HT-29 (cell line): Measurements from ENCODE around the gene TRPM3. TPM values are rescaled to one million over a fixed set of nuclear protein-coding genes. Genes with fewer than 3 reads are reported as not detected.
"Not testable (repeated sequence)": the region's sequence is repeated elsewhere in the genome, so short reads cannot be mapped to it uniquely, and the experiment has no call there.

Source experiments
- DNase-seq: peaks from one replicate; pipeline ENCODE4 v3.0.0-alpha.2; 2015; ENCODE audit warnings: low spot score
- total RNA-seq: library from RNA; depleted of rRNA; stranded (reverse); fragments of >200 nt; shearing (Covaris generic); gene quantifications from 2 replicates; pipeline ENCODE4 v1.2.3, GENCODE V29; 2014

Gene TRPM3
- total RNA-seq, 1 experiment from 2014 or later = not detected

DNA sequence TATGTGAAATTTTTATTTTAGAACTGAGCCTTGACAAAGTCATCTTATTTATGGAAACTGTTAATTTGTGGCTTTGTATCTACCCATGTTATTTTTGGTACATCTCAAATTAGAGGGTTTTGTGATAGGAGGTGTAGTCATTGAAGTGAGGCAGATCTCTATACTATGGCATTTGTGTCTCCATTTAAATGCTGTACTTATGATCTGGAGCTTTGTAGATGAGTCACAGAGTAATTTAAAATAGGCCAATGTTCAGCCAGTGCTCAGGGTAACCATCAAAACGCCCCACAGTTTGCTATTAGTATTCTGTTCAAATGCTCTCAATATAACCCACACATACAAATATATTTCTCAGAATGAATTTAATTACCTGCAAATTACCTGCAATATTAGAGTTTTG is 355.5 kb downstream of the TRPM3 start:
- DNase-seq = no peak

GRCh38 chr9:70761139-70761670 is 360.2 kb downstream of the TRPM3 start:
- DNase-seq = no peak

DNA sequence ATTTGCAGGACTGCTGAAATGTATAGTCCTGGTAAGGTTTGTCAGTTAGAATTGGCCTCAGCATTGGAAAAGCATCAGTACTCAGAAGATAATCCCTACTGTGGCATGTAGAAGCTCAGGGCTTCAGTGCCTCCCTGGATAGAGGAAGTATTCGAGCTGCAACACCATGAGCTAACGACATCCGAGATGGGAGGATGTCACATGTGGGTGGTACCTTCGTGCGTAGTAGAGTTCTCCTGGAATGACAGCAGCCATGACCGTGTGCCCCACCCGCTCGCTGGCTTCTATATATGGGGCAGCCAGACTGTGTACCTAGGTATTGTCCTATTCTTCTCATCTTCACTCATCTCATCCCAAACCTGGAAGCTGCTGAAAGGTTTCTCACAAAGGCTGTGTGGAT is 361.2 kb downstream of the TRPM3 start:
- DNase-seq = no peak

DNA sequence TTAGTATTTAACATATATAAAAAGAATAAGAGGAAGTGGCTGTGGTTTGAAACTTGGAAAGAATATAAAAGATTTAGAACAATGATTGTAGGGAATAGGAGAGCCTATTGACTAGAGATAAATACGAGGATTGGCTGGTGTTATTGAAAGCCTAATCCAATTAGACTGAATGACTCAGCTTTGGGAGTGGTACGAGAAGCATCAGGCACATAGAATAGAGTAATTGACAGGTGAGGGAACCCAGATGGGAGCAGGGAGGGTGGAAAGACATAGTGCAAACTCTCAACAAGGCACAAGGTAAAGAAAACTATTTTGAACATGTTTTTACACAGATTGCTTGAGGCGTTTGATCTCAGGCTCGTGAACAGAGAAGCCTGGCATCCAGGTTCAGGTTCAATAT is 368.1 kb downstream of the TRPM3 start:
- no peak for DNase-seq

GRCh38 chr9:70749066-70749465 is 372.4 kb downstream of the TRPM3 start:
- DNase-seq = no peak

DNA sequence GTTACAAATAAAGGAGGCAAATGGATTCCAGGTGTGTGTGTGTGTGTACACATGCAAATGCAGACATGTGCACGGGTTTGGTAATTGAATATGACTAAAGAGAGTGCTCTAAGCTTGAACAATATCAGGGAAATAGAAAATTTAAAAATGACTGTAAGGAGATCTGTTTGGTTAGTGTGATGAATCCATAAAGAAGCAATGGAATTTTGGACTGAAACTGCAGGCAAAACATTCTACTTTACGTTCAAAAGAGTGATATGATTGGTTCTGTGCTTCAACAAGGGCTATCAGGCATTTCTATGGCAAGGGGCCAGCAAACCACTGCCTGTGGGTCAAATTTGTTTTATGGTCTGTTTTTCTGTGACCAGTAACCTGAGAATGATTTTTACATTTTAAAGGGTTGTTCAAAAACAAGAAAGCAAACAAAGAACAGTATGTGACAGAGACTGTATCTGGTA is 374.1 kb downstream of the TRPM3 start:
- no peak for DNase-seq

DNA sequence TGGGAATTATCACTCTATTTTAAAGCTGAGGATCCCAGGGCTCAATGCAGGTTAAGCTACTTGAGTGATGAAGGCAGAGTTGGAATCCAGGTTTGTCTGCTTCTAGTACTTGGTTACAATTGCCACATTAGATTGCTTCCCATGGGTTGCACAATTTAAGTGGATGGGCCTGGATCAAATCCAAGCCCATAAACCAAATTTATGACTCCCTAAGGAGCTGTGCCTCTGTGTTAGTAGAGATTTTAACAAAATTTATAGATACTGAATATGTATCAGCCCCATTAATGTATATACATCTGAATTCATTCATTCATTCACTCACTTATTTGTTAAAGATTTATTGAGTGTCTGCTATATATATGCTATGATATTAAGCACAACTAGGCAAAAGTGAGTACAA is 374.7 kb downstream of the TRPM3 start:
- DNase-seq = no peak

DNA sequence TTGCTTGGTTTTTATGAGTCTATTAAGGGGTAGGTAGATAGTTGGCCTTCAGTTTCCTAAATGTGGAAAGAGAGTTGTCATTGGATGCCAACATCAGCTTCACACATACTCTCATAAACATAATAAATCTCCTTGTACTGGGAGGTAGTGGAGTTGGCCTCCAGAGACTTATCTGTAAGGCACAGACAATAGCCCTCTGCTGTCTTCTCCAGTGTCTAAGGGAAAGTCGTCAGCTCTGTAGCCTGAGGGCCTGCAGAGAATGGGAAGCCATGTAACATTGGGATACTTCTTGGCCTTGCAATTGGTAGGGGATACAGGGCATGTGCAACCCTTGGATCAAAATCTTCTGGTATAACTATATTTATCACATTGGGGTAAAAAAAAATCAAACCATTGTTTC is 375.1 kb downstream of the TRPM3 start:
- no peak for DNase-seq

DNA sequence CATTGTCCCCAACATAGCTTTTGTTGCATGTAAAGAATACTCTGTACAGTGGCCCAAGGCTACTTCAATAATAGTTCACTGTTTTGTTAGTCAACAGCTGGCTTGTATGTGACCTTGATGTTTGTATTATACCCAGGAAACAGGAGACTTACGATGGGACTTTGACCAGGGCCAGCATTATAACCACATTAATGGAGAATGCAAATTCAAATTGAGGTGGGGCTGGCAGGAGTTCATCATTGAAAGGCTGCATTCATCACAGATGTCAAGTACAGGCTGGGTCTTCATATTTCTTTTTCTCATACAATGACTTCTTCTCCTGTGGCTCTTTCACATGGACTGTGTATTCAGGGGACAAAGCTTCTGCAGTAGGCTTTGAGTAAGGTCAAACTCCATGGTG is 396.6 kb downstream of the TRPM3 start:
- DNase-seq = not testable (repeated sequence)

GRCh38 chr9:70724025-70724424 is 397.4 kb downstream of the TRPM3 start:
- DNase-seq = not testable (repeated sequence)

GRCh38 chr9:70706797-70707196 is 414.6 kb downstream of the TRPM3 start:
- not testable (repeated sequence) for DNase-seq

DNA sequence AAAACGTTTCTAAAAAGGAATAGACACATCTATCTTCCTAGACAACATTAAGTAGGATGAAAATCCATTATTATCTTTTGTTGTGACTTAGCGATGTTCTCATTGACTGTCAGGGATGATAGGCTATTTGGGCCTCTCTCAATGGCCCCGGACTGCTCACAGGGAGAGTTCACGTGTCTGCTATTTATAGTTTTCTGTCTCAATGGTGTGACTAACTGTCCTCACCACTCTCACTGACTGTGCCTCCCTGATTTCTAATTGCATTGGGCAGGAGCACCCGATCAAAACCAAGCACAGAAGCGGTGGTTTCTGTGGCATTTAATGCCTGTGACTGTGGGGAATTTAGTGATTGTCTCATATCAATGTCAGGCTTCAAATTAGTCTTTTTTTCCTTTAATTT is 420.3 kb downstream of the TRPM3 start:
- no peak for DNase-seq

DNA sequence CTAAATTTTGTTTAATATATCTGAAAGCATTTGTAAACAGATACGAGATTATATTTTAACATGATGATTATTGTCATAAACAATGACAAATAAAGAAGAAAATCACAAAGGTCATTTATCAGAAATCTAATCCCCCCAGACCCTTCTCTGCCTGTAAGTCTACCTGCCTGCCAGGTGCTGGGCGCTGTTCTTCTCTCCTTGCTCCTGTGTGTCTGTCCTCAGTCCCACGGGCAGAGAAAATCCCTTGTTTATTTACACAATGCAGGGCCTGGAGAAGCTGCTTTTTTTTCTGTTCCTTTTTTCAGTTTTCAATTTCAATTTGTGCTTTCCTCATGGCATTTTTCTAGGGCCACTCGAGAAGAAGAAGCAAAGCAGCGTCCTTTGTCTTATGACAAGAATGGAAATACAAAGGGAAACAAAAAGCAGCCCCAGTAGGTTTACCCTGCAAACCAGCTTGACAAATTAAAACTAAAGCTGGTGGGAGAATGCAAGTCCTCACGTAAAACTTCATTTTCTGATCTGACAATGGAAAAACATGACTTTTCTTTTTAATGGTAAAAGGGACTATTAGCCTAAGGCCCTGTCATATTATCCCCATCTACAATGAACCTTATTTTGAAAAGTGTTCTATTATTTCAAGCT is 424.6 kb downstream of the TRPM3 start:
- DNase-seq = no peak

DNA sequence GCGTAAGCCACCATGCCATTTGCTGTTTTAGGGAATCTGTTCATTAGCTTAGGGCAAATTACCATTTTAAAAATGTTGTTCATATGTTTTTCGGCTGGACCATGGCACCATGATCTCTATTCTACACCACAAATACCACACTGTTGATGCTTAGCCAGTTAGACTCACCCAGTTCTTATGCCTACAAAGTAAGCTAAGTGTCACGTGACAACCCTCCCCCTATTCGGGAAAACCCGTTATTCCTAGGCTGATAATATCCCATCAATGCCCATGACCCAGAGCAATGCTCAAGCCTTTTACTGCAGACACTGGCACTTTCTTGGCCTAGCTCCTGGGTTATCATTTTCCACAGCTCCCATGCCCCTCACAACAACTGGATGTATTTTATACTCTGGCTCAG is 426.7 kb downstream of the TRPM3 start:
- DNase-seq = no peak

DNA sequence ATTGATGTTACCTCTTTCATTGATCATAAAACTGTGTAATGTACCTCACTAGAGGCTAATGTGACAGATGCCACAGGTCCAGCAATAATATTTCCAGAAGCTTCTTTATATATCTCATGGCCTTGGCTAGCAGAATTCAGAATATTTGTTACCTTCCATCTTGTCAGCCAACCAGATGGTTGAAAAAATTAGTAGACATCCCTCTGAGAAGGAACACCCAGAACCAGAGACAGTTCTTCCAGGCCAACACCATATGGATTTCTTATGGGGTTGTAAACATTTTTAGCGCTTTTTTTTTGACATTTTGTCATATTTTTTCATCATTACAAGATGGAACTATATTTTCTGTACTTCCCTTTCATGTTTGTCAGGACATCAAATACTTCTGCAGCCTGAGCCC is 428.2 kb downstream of the TRPM3 start:
- DNase-seq = no peak

DNA sequence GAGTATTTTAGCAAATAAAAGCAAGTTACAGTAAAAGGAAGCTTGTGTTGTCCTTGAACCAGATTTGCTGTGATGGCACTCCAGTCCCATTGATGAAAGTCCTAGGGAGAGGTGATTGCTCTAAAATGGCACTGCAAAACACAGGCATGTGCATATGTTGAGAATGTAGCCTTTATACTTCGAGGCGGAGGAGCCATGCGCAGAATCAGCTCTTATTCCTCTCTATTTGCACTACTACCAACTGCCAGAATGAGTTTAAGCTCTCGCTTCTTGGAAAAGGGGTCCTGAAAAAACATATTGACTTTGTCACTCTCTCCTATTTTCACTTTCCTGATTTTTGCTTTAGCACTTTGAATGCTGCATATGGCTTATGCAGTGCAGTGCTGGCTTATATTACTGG is 429.0 kb downstream of the TRPM3 start:
- DNase-seq = no peak

GRCh38 chr9:70688704-70689103 is 432.7 kb downstream of the TRPM3 start:
- DNase-seq = no peak

- DNase-seq = no peak
These were observed 437.6 kb downstream of the TRPM3 start for GRCh38 chr9:70683841-70684240.

DNA sequence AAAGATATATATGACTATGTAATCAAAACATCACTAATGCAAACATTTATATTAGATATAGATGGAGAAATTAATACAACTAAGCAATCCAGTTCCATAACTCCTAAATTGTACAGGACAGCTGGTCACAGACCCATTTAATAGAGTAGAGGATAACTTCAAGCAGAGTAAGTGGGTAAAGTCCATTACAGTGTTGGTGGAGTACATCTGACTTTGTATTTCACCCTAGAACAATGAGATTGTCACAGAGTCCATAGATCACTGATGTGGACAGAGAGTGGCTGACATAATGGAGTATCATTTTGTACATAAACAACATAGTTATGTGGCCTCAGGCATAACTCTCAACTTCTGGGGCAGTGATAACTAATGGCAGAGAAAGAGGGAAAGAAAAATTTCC is 439.1 kb downstream of the TRPM3 start:
- no peak for DNase-seq

GRCh38 chr9:70679845-70680244 is 441.6 kb downstream of the TRPM3 start:
- no peak for DNase-seq

- DNase-seq = no peak
These were observed 443.3 kb downstream of the TRPM3 start for GRCh38 chr9:70678153-70678552.

DNA sequence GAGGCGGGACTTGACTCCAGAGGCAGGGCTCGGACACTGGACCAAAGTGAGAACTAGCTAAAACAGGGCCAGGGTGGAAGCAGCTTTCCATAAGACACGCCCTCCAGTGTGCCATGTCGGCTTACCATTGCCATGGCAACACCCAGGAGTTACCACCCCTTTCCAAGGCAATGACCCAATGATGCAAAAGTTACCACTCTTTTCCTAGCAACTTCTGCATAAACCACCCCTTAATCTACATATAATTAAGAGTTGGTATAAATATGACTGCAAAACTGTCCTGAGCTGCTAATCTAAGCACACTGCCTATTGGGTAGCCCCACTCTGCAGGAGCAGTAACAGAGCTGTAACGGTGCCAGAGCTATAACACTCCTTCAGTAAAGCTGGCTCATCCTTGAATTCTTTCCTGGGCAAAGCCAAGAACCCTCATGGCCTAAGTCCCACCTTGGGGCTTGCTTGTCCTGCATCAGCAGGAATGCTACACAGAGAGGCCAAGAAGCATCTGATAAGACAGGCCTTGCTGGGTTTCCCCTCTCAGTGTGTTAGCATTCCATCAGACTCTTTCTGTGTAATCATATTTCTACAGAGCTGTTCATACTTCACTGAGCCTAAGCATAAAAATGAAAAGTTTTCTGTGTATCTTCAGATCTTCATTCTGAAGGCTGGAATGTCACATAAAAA is 444.2 kb downstream of the TRPM3 start:
- DNase-seq = no peak

DNA sequence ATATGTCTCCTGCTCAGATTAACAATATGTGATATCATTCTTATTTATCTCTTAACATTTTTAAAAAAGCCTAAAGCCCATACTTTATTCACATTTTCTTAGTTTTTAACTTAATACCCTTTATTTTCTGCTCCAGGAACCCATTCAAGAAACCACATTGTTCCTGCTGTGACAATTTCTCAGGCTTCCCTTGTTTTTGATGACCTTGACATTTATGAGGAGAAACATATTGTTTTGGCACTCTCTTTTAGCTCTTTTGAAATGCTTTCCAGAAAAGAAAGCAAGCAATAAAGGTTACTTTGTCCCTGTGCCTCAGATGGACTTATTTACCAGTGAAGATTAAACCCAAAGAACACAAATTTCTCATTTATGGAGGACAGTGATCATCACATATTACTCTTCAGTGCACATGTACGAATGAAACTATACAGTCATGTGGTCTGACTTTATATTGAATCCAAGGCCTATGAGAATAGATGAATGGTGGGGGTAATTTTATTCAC is 445.5 kb downstream of the TRPM3 start:
- DNase-seq = no peak
